NCI-H446 (cell line): ENCODE results near the gene TOR4A.

Experiments used
- DNase-seq, 2 experiments: peaks; one replicate each; lab custom pipeline; 2025; lab: John Stamatoyannopoulos, UW

TOR4A gene

GRCh38 chr9:137277329-137278041, at the start of gene TOR4A:
Gene TOR4A (plus strand): TSS chr9:137277726. CDS start chr9:137278690, 964 bp downstream.
- no peak for DNase-seq

- no peak for DNase-seq
Measured at GRCh38 chr9:137227853-137228505, 49.5 kb upstream of the TOR4A start.

GRCh38 chr9:137228506-137228967, 49.0 kb upstream of the TOR4A start:
- no peak for DNase-seq

- DNase-seq: no peak
Measured at GRCh38 chr9:137228968-137229896, 48.3 kb upstream of the TOR4A start.

GRCh38 chr9:137229903-137230704, 47.4 kb upstream of the TOR4A start:
- DNase-seq: no peak

GRCh38 chr9:137230705-137231371, 46.7 kb upstream of the TOR4A start, which contains the start of gene SLC34A3:
Gene SLC34A3 (plus strand): TSS chr9:137230901. CDS start chr9:137231703, 802 bp downstream.
- no peak for DNase-seq

GRCh38 chr9:137231372-137232039, 46.0 kb upstream of the TOR4A start:
- no peak for DNase-seq

- DNase-seq: no peak
Measured at GRCh38 chr9:137232101-137232500, 45.4 kb upstream of the TOR4A start.

- DNase-seq: no peak
Measured at GRCh38 chr9:137232510-137232909, 45.0 kb upstream of the TOR4A start.

- DNase-seq: no peak
Measured at GRCh38 chr9:137233143-137233980, 44.2 kb upstream of the TOR4A start.

- DNase-seq: no peak
Measured at GRCh38 chr9:137234055-137234697, 43.4 kb upstream of the TOR4A start.

GRCh38 chr9:137234758-137235423, 42.6 kb upstream of the TOR4A start:
- no peak for DNase-seq

GRCh38 chr9:137235424-137236237, 41.9 kb upstream of the TOR4A start:
- DNase-seq: no peak

- DNase-seq: peak; percentile 28 to 68
Measured at GRCh38 chr9:137236238-137236935, 41.1 kb upstream of the TOR4A start.

- no peak for DNase-seq
Measured at GRCh38 chr9:137236936-137237421, 40.5 kb upstream of the TOR4A start.
